SH-SY5Y (cell line): ENCODE measurements around the gene UBFD1.

Experiments
- GATA2 ChIP-seq: IDR thresholded peaks from 2 replicates; pipeline ENCODE4 v1.6.1; 2011; ENCODE audit warnings: mild to moderate bottlenecking, low read depth, low read length
- GATA3 ChIP-seq: IDR thresholded peaks from 2 replicates; pipeline ENCODE4 v1.6.1; 2011; ENCODE audit warnings: low read depth, mild to moderate bottlenecking, low read length, moderate library complexity

DNA sequence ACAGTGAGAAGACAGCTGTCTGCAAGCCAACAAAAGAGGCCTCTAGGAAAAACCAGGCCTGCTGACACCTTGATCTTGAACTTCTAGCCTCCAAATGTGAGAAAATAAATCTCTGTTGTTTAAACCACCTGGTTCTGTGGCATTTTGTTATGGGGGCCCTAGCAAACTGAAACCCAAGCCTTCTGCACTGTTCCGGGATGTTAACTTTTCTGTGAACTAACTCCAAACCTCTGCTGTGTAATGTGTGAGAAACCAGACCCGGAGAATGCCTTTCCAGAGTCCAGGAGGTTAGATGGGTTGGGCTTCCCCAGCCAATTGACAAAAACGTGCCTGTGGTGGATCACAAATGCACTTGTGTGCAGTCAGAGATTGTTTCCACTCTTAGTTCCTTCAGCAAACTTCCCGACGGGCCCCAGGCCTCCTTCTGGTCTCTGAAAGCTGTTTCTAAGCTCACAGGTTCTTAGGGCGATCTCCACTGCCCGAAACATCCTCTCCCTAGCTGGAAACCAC lies 33.6 kb upstream of the UBFD1 start:
- no peak for TF ChIP-seq GATA2
- TF ChIP-seq GATA3: no peak
